Mesodermal cell (in vitro differentiated cells): ENCODE data around the gene CDH5.

Experiments
- H3K27ac ChIP-seq: 2 replicates; pipeline ENCODE4 v1.7.0; 2013; ENCODE audit warnings: mild to moderate bottlenecking, low read depth, low read length, moderate library complexity; ENCODE audit not compliant: severe bottlenecking
- H3K36me3 ChIP-seq: 2 replicates; pipeline ENCODE4 v1.7.1; 2013; ENCODE audit warnings: mild to moderate bottlenecking, low read length, moderate library complexity; ENCODE audit not compliant: control insufficient read depth, insufficient read depth
- H3K4me1 ChIP-seq: one replicate; pipeline ENCODE4 v1.7.1; 2013; ENCODE audit warnings: mild to moderate bottlenecking, low read length; ENCODE audit not compliant: insufficient read depth, control insufficient read depth, poor library complexity, severe bottlenecking
- H3K4me3 ChIP-seq: 2 replicates; pipeline ENCODE4 v1.7.0; 2013; ENCODE audit warnings: low read length, control low read depth, mild to moderate bottlenecking; ENCODE audit not compliant: insufficient read depth, poor library complexity, severe bottlenecking; ENCODE audit errors: extremely low read depth
- H3K9me3 ChIP-seq: 2 replicates; pipeline ENCODE4 v1.7.1; 2013; ENCODE audit warnings: mild to moderate bottlenecking, low read length, moderate library complexity; ENCODE audit not compliant: control insufficient read depth
- WGBS, 2 experiments: methylation state at CpG; one replicate each; pipeline ENCODE4 v1.1.5; 2013; ENCODE audit warnings: missing lambda C conversion rate in 2 of 2; ENCODE audit not compliant: insufficient coverage in 2 of 2; 5-methylcytosine and 5-hydroxymethylcytosine counted together

CDH5 gene

GRCh38 chr16:66387817-66388332 is 21.4 kb downstream of the CDH5 start:
- 100% methylated on average over 2 of the region's 2 CpGs; no CpG with 5 or more reads in 1 of the 2 experiments for WGBS, 2 experiments
- no peaks in the 10 kb centered on the region for H3K9me3 ChIP-seq
- H3K4me1 ChIP-seq, result no peaks in the 10 kb centered on the region
- H3K36me3 ChIP-seq, result no peaks in the 10 kb centered on the region
- no peak overlapping the region for H3K27ac ChIP-seq
- H3K4me3 ChIP-seq, result no peak overlapping the region

GRCh38 chr16:66388350-66389139 is 22.1 kb downstream of the CDH5 start:
- no peak overlapping the region for H3K27ac ChIP-seq
- no peaks in the 10 kb centered on the region for H3K36me3 ChIP-seq
- H3K9me3 ChIP-seq, result no peaks in the 10 kb centered on the region
- 85 to 94% methylated on average over 4 to 6 of the region's 6 CpGs for WGBS, 2 experiments
- no peak overlapping the region for H3K4me3 ChIP-seq
- no peaks in the 10 kb centered on the region for H3K4me1 ChIP-seq

- Histone ChIP-seq H3K4me1 (no peaks in the 10 kb centered on the region), H3K36me3 (no peaks in the 10 kb centered on the region), H3K4me3 (no peak overlapping the region), H3K9me3 (no peaks in the 10 kb centered on the region), H3K27ac (no peak overlapping the region)
- 94 to 95% methylated on average over 5 to 13 of the region's 13 CpGs for WGBS, 2 experiments
These were observed 23.0 kb downstream of the CDH5 start for GRCh38 chr16:66389256-66390176.

GRCh38 chr16:66390346-66391108 is 24.0 kb downstream of the CDH5 start:
- H3K27ac ChIP-seq, result no peak overlapping the region
- 94 to 96% methylated on average over 14 of the region's 14 CpGs for WGBS, 2 experiments
- H3K9me3 ChIP-seq, result no peaks in the 10 kb centered on the region
- no peaks in the 10 kb centered on the region for H3K36me3 ChIP-seq
- H3K4me3 ChIP-seq, result no peak overlapping the region
- H3K4me1 ChIP-seq, result no peaks in the 10 kb centered on the region

GRCh38 chr16:66391726-66392670 is 25.5 kb downstream of the CDH5 start:
- no peak overlapping the region for H3K4me3 ChIP-seq
- no peaks in the 10 kb centered on the region for H3K9me3 ChIP-seq
- no peaks in the 10 kb centered on the region for H3K36me3 ChIP-seq
- H3K27ac ChIP-seq, result no peak overlapping the region
- WGBS, 2 experiments, result 95 to 96% methylated on average over 17 of the region's 18 CpGs
- H3K4me1 ChIP-seq, result no peaks in the 10 kb centered on the region

GRCh38 chr16:66395806-66396555 is 29.5 kb downstream of the CDH5 start:
- WGBS, 2 experiments, result 86 to 94% methylated on average over 5 to 6 of the region's 7 CpGs
- no peaks in the 10 kb centered on the region for H3K36me3 ChIP-seq
- no peak overlapping the region for H3K27ac ChIP-seq
- peaks cover 5% of the 10 kb centered on the region for H3K4me1 ChIP-seq
- no peak overlapping the region for H3K4me3 ChIP-seq
- no peaks in the 10 kb centered on the region for H3K9me3 ChIP-seq

GRCh38 chr16:66397736-66398433 is 31.4 kb downstream of the CDH5 start:
- 75 to 93% methylated on average over 4 to 5 of the region's 5 CpGs for WGBS, 2 experiments
- no peaks in the 10 kb centered on the region for H3K9me3 ChIP-seq
- peaks cover 5% of the 10 kb centered on the region for H3K4me1 ChIP-seq
- no peaks in the 10 kb centered on the region for H3K36me3 ChIP-seq
- H3K27ac ChIP-seq, result no peak overlapping the region
- H3K4me3 ChIP-seq, result no peak overlapping the region

- H3K4me3 ChIP-seq, result no peak overlapping the region
- H3K36me3 ChIP-seq, result no peaks in the 10 kb centered on the region
- no peaks in the 10 kb centered on the region for H3K9me3 ChIP-seq
- H3K4me1 ChIP-seq, result peaks cover 5% of the 10 kb centered on the region
- WGBS, 2 experiments, result 96% methylated on average over 3 of the region's 3 CpGs; no CpG with 5 or more reads in 1 of the 2 experiments
- H3K27ac ChIP-seq, result no peak overlapping the region
These were observed 32.5 kb downstream of the CDH5 start for GRCh38 chr16:66399031-66399430.

GRCh38 chr16:66399930-66400329 is 33.4 kb downstream of the CDH5 start:
- H3K27ac ChIP-seq, result no peak overlapping the region
- 70 to 81% methylated on average over 3 of the region's 3 CpGs for WGBS, 2 experiments
- H3K9me3 ChIP-seq, result no peaks in the 10 kb centered on the region
- H3K36me3 ChIP-seq, result no peaks in the 10 kb centered on the region
- H3K4me3 ChIP-seq, result no peak overlapping the region
- H3K4me1 ChIP-seq, result peaks cover 5% of the 10 kb centered on the region
